HEK293 (cell line): ENCODE data around the gene CAMK1.

ENCODE experiments used
- KLF8 ChIP-seq: fragments of 450-650 bp; formaldehyde crosslinking; IDR thresholded peaks from 2 replicates; pipeline ENCODE4 v1.5.1; 2016; ENCODE audit warnings: missing biosample characterization, missing genetic modification characterization
- ZBTB1 ChIP-seq: fragments of 450-650 bp; formaldehyde crosslinking; IDR thresholded peaks from 2 replicates; pipeline ENCODE4 v1.5.1; 2016; ENCODE audit warnings: missing biosample characterization, missing genetic modification characterization
- ZFHX2 ChIP-seq: fragments of 450-650 bp; formaldehyde crosslinking; conservative IDR thresholded peaks from 2 replicates; pipeline ENCODE4 v1.5.1; 2016; ENCODE audit warnings: missing biosample characterization, missing genetic modification characterization
- ZFP3 ChIP-seq: fragments of 450-650 bp; formaldehyde crosslinking; IDR thresholded peaks from 2 replicates; pipeline ENCODE4 v1.5.1; 2016; ENCODE audit warnings: low read depth, missing biosample characterization, missing genetic modification characterization
- ZNF138 ChIP-seq: fragments of 450-650 bp; formaldehyde crosslinking; IDR thresholded peaks from 2 replicates; pipeline ENCODE4 v1.5.1; 2016; ENCODE audit warnings: missing biosample characterization, missing genetic modification characterization, borderline replicate concordance
- ZNF146 ChIP-seq: fragments of 450-650 bp; formaldehyde crosslinking; IDR thresholded peaks from 2 replicates; pipeline ENCODE4 v1.5.1; 2016; ENCODE audit warnings: missing biosample characterization, missing genetic modification characterization
- ZNF174 ChIP-seq: fragments of 450-650 bp; formaldehyde crosslinking; IDR thresholded peaks from 2 replicates; pipeline ENCODE4 v1.5.0; 2017; ENCODE audit warnings: missing biosample characterization, mild to moderate bottlenecking, missing genetic modification characterization
- ZNF175 ChIP-seq: fragments of 450-650 bp; formaldehyde crosslinking; IDR thresholded peaks from 2 replicates; pipeline ENCODE4 v1.5.1; 2016; ENCODE audit warnings: missing biosample characterization, missing genetic modification characterization
- ZNF23 ChIP-seq: fragments of 450-650 bp; formaldehyde crosslinking; IDR thresholded peaks from 2 replicates; pipeline ENCODE4 v1.5.1; 2016; ENCODE audit warnings: missing biosample characterization, missing genetic modification characterization, borderline replicate concordance
- ZNF324 ChIP-seq: fragments of 450-650 bp; formaldehyde crosslinking; IDR thresholded peaks from 2 replicates; pipeline ENCODE4 v1.5.1; 2016; ENCODE audit warnings: missing biosample characterization, missing genetic modification characterization
- ZNF335 ChIP-seq: fragments of 450-650 bp; formaldehyde crosslinking; conservative IDR thresholded peaks from 2 replicates; pipeline ENCODE4 v1.5.1; 2016; ENCODE audit warnings: missing biosample characterization, missing genetic modification characterization
- ZNF391 ChIP-seq: fragments of 450-650 bp; formaldehyde crosslinking; IDR thresholded peaks from 2 replicates; pipeline ENCODE4 v1.5.1; 2016; ENCODE audit warnings: low read depth, missing biosample characterization, missing genetic modification characterization, borderline replicate concordance
- ZNF48 ChIP-seq: fragments of 450-650 bp; formaldehyde crosslinking; IDR thresholded peaks from 2 replicates; pipeline ENCODE4 v1.5.1; 2016; ENCODE audit warnings: missing biosample characterization, missing genetic modification characterization
- ZNF529 ChIP-seq: fragments of 450-650 bp; formaldehyde crosslinking; IDR thresholded peaks from 2 replicates; pipeline ENCODE4 v1.5.1; 2017; ENCODE audit warnings: missing genetic modification characterization, missing biosample characterization; ENCODE audit not compliant: insufficient replicate concordance
- ZNF544 ChIP-seq: fragments of 450-650 bp; formaldehyde crosslinking; IDR thresholded peaks from 2 replicates; pipeline ENCODE4 v1.5.0; 2017; ENCODE audit warnings: missing biosample characterization, missing genetic modification characterization
- TF ChIP-seq, protein P1 (sequence below): fragments of 450-650 bp; formaldehyde crosslinking; IDR thresholded peaks from 2 replicates; pipeline ENCODE4 v1.5.1; 2016; ENCODE audit warnings: missing biosample characterization, missing genetic modification characterization
- TF ChIP-seq, protein P2 (sequence below): fragments of 450-650 bp; formaldehyde crosslinking; conservative IDR thresholded peaks from 2 replicates; pipeline ENCODE4 v1.5.1; 2016; ENCODE audit warnings: low read depth, missing biosample characterization, missing genetic modification characterization
- TF ChIP-seq, protein P3 (sequence below): fragments of 450-650 bp; formaldehyde crosslinking; IDR thresholded peaks from 2 replicates; pipeline ENCODE4 v1.5.1; 2016; ENCODE audit warnings: missing biosample characterization, missing genetic modification characterization
- TF ChIP-seq, protein P4 (sequence below): fragments of 450-650 bp; formaldehyde crosslinking; IDR thresholded peaks from 2 replicates; pipeline ENCODE4 v1.5.1; 2016; ENCODE audit warnings: missing biosample characterization, missing genetic modification characterization
- TF ChIP-seq, protein P5 (sequence below): fragments of 450-650 bp; formaldehyde crosslinking; IDR thresholded peaks from 2 replicates; pipeline ENCODE4 v1.5.1; 2016; ENCODE audit warnings: missing biosample characterization, missing genetic modification characterization
- TF ChIP-seq, protein P6 (sequence below): fragments of 450-650 bp; formaldehyde crosslinking; IDR thresholded peaks from 2 replicates; pipeline ENCODE4 v1.5.1; 2016; ENCODE audit warnings: missing biosample characterization, missing genetic modification characterization

CAMK1 gene

DNA sequence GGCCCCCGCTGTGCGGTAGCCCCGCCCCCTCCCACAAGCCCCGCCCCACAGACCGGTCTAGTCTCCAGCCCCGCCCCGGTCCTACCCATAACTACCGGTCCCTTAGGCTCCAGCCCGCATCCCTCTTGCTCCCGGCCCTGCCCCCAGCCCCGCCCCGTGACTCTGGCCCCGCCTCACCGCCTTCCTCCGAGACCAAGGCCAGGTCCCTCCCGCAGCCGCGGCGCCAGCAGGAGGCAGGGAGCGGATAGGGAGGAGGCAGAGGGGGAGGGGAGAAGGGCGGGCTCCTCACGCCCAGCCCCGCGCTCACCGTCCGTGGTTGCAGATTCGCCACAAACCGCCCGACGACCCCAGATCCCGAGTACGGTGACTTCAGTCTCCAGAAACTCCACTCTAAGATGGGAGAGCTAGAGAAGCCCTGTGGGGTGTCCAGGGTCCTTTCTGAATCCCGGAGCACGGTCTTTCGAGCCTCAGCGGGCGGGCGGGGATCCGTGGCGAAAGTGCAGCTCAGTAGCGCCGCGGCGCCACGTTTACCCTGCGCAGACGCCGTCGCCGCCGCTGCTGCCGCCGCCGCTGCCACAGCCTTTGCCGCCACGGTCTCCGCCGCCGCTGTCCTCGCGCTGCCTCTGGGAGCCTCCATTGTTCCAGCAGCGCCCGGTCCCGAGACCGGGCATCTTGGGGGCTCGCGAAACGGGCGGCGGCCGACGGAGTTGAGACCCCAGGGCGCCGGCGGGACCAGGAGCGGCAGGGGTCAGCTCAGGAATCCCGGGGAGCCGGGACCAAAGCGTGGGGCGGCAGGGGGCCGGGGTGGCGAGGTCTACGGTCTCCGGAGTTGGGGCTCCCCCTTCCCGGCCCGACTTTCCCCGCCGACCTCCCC lies 38.3 kb downstream of the CAMK1 start, which contains the start of gene BRPF1 (continued):
- TF ChIP-seq ZNF544 (tag by site-specific recombination), result no peak
- TF ChIP-seq ZNF146 (tag by site-specific recombination), result peak; percentile 65
- no peak for TF ChIP-seq ZNF48 (tag by site-specific recombination)
- TF ChIP-seq ZNF174 (tag by site-specific recombination), result no peak; the same call in 1 of the 2 replicates
- TF ChIP-seq ZNF324 (tag by site-specific recombination), result peak; percentile 99
- no peak for TF ChIP-seq ZNF175 (tag by site-specific recombination)
- TF ChIP-seq, protein P1, sequence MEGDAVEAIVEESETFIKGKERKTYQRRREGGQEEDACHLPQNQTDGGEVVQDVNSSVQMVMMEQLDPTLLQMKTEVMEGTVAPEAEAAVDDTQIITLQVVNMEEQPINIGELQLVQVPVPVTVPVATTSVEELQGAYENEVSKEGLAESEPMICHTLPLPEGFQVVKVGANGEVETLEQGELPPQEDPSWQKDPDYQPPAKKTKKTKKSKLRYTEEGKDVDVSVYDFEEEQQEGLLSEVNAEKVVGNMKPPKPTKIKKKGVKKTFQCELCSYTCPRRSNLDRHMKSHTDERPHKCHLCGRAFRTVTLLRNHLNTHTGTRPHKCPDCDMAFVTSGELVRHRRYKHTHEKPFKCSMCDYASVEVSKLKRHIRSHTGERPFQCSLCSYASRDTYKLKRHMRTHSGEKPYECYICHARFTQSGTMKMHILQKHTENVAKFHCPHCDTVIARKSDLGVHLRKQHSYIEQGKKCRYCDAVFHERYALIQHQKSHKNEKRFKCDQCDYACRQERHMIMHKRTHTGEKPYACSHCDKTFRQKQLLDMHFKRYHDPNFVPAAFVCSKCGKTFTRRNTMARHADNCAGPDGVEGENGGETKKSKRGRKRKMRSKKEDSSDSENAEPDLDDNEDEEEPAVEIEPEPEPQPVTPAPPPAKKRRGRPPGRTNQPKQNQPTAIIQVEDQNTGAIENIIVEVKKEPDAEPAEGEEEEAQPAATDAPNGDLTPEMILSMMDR (tag by site-specific recombination), result peak; percentile 42; the same call in 1 of the 2 replicates
- TF ChIP-seq ZNF138 (tag by site-specific recombination), result no peak
- TF ChIP-seq, protein P2, sequence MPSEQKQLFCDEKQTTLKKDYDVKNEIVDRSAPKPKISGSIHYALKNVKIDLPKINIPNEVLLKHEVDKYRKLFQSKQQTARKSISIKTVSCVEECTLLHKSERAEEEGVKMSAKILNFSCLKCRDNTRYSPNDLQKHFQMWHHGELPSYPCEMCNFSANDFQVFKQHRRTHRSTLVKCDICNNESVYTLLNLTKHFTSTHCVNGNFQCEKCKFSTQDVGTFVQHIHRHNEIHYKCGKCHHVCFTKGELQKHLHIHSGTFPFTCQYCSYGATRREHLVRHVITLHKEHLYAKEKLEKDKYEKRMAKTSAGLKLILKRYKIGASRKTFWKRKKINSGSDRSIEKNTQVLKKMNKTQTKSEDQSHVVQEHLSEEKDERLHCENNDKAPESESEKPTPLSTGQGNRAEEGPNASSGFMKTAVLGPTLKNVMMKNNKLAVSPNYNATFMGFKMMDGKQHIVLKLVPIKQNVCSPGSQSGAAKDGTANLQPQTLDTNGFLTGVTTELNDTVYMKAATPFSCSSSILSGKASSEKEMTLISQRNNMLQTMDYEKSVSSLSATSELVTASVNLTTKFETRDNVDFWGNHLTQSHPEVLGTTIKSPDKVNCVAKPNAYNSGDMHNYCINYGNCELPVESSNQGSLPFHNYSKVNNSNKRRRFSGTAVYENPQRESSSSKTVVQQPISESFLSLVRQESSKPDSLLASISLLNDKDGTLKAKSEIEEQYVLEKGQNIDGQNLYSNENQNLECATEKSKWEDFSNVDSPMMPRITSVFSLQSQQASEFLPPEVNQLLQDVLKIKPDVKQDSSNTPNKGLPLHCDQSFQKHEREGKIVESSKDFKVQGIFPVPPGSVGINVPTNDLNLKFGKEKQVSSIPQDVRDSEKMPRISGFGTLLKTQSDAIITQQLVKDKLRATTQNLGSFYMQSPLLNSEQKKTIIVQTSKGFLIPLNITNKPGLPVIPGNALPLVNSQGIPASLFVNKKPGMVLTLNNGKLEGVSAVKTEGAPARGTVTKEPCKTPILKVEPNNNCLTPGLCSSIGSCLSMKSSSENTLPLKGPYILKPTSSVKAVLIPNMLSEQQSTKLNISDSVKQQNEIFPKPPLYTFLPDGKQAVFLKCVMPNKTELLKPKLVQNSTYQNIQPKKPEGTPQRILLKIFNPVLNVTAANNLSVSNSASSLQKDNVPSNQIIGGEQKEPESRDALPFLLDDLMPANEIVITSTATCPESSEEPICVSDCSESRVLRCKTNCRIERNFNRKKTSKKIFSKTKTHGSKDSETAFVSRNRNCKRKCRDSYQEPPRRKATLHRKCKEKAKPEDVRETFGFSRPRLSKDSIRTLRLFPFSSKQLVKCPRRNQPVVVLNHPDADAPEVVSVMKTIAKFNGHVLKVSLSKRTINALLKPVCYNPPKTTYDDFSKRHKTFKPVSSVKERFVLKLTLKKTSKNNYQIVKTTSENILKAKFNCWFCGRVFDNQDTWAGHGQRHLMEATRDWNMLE (tag by site-specific recombination), result peak; percentile 78
- no peak; the same call in 1 of the 2 replicates for TF ChIP-seq ZNF335
- no peak for TF ChIP-seq ZFP3
- TF ChIP-seq, protein P3, sequence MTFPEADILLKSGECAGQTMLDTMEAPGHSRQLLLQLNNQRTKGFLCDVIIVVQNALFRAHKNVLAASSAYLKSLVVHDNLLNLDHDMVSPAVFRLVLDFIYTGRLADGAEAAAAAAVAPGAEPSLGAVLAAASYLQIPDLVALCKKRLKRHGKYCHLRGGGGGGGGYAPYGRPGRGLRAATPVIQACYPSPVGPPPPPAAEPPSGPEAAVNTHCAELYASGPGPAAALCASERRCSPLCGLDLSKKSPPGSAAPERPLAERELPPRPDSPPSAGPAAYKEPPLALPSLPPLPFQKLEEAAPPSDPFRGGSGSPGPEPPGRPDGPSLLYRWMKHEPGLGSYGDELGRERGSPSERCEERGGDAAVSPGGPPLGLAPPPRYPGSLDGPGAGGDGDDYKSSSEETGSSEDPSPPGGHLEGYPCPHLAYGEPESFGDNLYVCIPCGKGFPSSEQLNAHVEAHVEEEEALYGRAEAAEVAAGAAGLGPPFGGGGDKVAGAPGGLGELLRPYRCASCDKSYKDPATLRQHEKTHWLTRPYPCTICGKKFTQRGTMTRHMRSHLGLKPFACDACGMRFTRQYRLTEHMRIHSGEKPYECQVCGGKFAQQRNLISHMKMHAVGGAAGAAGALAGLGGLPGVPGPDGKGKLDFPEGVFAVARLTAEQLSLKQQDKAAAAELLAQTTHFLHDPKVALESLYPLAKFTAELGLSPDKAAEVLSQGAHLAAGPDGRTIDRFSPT (tag by site-specific recombination), result peak; percentile 56; the same call in 1 of the 2 replicates
- TF ChIP-seq ZNF391 (tag by site-specific recombination), result peak; percentile 99
- TF ChIP-seq, protein P4, sequence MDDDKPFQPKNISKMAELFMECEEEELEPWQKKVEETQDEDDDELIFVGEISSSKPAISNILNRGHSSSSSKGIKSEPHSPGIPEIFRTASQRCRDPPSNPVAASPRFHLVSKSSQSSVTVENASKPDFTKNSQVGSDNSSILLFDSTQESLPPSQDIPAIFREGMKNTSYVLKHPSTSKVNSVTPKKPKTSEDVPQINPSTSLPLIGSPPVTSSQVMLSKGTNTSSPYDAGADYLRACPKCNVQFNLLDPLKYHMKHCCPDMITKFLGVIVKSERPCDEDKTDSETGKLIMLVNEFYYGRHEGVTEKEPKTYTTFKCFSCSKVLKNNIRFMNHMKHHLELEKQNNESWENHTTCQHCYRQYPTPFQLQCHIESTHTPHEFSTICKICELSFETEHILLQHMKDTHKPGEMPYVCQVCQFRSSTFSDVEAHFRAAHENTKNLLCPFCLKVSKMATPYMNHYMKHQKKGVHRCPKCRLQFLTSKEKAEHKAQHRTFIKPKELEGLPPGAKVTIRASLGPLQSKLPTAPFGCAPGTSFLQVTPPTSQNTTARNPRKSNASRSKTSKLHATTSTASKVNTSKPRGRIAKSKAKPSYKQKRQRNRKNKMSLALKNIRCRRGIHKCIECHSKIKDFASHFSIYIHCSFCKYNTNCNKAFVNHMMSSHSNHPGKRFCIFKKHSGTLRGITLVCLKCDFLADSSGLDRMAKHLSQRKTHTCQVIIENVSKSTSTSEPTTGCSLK (tag by site-specific recombination), result no peak
- TF ChIP-seq ZNF23 (tag by site-specific recombination), result no peak
- TF ChIP-seq ZBTB1 (tag by site-specific recombination), result peak; percentile 94
- peak; percentile 100 for TF ChIP-seq KLF8 (tag by site-specific recombination)
- TF ChIP-seq ZFHX2 (tag by site-specific recombination), result peak; percentile 70
- TF ChIP-seq ZNF529 (tag by site-specific recombination), result no peak
- TF ChIP-seq, protein P5, sequence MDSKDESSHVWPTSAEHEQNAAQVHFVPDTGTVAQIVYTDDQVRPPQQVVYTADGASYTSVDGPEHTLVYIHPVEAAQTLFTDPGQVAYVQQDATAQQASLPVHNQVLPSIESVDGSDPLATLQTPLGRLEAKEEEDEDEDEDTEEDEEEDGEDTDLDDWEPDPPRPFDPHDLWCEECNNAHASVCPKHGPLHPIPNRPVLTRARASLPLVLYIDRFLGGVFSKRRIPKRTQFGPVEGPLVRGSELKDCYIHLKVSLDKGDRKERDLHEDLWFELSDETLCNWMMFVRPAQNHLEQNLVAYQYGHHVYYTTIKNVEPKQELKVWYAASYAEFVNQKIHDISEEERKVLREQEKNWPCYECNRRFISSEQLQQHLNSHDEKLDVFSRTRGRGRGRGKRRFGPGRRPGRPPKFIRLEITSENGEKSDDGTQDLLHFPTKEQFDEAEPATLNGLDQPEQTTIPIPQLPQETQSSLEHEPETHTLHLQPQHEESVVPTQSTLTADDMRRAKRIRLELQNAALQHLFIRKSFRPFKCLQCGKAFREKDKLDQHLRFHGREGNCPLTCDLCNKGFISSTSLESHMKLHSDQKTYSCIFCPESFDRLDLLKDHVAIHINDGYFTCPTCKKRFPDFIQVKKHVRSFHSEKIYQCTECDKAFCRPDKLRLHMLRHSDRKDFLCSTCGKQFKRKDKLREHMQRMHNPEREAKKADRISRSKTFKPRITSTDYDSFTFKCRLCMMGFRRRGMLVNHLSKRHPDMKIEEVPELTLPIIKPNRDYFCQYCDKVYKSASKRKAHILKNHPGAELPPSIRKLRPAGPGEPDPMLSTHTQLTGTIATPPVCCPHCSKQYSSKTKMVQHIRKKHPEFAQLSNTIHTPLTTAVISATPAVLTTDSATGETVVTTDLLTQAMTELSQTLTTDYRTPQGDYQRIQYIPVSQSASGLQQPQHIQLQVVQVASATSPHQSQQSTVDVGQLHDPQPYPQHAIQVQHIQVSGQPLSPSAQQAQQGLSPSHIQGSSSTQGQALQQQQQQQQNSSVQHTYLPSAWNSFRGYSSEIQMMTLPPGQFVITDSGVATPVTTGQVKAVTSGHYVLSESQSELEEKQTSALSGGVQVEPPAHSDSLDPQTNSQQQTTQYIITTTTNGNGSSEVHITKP (tag by site-specific recombination), result peak; percentile 48; the same call in 1 of the 2 replicates
- TF ChIP-seq, protein P6, sequence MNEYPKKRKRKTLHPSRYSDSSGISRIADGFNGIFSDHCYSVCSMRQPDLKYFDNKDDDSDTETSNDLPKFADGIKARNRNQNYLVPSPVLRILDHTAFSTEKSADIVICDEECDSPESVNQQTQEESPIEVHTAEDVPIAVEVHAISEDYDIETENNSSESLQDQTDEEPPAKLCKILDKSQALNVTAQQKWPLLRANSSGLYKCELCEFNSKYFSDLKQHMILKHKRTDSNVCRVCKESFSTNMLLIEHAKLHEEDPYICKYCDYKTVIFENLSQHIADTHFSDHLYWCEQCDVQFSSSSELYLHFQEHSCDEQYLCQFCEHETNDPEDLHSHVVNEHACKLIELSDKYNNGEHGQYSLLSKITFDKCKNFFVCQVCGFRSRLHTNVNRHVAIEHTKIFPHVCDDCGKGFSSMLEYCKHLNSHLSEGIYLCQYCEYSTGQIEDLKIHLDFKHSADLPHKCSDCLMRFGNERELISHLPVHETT (tag by site-specific recombination), result peak; percentile 99
